HuH-7.5 (cell line): ENCODE data around the gene MYPOP.
"Not testable (repeated sequence)": the region's sequence is repeated elsewhere in the genome, so short reads cannot be mapped to it uniquely, and the experiment has no call there.

Experiments
- DNase-seq: peaks from one replicate; pipeline ENCODE4 v3.0.0; 2011; ENCODE audit warnings: low spot score

MYPOP gene

DNA sequence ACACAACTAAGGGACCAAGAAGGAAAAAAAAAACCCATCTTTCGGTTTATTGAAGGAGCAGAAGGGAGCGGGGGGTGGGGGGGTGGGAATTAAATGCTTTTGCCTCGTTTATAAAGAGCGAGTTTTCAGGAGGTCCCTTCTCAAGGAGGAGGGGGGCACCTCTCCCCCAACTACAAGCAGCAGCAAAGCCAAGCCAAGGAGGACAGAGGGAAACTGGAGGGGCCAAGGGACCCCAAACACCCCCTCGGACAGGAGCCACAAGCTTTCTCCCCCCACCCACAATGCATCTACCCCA, 18.9 kb downstream of the MYPOP start:
- DNase-seq = no peak

DNA sequence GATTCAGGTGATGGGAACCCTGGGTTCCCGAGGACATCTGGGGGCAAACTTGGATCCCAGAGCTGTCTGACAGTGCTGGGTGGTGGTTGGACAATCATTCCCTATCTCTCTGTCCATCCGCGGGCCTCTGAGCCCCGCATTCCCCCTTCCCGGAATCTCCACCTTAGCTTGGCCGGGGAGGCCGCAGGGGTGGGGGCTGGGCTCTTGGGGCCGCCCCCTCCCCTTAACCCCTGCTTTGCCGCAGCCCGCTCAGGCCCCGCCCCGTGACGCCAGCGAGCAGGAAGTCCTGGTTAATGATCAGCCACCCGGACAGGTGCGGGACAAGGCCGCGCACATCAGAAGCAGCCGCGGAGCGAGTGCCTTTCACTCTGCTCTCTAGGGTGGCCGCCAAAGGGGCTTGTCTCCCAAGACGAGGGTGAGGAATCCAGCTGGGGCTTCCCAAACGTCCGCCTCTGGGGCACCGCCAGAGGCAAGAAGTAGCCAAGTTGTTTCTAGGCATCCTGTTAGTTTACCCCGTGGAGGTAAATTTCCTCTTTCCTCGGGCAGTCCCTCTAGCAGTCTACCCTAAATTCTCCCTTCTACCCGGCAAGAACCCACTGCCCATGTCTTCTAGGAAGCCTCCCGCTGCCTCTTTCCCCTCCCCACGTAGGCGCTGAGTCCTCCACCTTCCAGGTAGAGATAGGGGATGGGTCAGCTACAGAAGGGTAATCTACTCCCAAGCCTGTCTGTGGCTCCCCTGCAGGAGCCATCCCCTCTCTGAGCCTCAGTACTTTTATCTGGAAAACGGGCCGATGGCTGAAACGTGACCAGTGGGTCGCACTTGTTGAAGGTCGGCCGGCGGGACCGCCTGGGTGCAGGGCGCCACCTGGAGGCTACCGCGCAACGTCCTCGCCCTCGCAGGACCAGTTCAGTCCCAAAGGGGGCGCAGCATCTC, 19.5 kb downstream of the MYPOP start:
- peak; percentile 95 for DNase-seq

DNA sequence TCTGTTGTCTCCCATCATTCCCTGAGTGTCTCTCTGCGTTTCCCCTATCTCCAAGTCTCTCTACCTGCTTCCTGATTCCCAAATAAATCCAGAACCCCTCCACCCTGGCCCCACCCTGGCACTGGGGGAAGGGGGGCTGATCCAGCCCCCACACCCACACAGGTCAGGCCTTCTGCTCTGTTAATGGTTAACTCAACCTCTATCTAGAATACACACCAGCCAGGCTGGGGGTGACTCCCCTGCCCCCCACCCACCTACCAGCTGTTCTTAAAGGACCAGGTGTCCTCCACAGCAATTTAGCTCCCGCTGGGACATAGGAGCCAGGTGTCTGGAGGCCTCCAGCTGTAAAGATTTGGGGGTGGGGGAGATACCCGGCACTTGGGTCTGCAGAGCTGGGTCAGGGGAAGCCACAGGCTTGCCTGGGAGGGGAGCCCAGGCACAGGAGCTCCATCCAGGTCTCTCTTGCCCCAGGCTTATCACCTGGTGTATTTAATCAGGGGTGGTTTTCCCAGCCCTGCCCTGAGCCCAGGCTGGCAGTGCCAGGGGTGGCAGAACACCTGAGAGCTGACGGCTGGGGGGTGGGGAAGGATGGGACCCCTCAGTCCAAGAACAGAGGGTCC, 20.4 kb downstream of the MYPOP start:
- peak; percentile 93 for DNase-seq

DNA sequence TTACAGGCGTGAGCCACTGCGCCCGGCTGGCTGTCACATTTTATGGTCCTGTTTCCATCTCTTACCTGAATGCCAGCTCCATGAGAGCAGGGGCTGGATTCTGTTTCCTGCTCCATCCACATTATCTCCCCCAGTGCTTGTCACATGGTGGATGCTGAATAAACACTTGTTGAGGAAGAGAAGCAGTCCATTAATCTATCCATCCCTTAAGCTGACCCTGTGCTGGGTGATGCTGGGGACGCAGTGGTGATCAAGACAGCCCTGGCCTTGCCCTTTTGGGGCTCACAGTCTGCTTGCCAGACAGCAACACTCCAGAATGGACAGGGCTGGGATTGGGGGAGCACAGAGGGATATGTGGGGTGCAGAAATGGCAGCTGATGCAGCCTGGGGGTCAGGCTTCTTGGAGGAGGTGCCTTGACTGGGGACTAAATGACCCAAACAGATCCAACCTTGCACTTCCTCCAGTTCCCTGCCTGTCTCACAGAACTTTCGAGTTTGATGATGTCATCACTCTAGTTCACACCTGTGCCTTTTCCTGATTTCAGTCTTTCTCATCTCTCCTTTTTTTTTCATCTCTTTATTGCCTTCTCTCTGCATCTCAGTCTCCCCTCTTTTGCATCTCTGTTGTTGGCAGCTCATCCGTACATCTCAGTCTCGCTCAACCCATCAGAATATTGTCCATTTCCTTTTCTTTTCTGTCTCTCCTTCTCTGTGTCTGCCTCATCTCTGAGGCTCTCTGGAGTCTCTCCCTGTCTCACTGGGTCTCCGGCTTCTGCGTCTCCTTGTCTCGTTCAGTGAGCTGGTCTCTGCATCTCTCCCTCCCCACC, 21.1 kb downstream of the MYPOP start:
- DNase-seq = no peak

DNA sequence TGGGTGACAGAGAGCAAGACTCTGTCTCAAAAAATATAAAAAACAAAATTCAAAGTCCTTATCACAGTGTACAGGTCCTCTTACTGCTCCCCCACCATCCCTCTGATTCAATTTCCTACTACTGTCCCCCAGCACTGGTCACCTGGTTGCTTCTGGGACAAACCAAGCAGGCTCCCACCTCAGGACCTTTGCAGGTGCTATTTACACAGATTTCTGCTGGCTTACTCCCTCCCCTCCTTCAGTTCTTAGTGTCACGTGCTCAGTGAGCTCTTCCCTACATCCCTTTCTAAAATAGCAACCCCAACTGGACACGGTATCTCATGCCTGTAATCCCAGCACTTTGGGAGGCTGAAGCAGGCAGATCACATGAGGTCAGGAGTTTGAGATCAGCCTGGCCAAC, 22.4 kb downstream of the MYPOP start:
- DNase-seq = no peak

- no peak for DNase-seq
Measured at GRCh38 chr19:45879055-45879454, 23.4 kb downstream of the MYPOP start.

DNA sequence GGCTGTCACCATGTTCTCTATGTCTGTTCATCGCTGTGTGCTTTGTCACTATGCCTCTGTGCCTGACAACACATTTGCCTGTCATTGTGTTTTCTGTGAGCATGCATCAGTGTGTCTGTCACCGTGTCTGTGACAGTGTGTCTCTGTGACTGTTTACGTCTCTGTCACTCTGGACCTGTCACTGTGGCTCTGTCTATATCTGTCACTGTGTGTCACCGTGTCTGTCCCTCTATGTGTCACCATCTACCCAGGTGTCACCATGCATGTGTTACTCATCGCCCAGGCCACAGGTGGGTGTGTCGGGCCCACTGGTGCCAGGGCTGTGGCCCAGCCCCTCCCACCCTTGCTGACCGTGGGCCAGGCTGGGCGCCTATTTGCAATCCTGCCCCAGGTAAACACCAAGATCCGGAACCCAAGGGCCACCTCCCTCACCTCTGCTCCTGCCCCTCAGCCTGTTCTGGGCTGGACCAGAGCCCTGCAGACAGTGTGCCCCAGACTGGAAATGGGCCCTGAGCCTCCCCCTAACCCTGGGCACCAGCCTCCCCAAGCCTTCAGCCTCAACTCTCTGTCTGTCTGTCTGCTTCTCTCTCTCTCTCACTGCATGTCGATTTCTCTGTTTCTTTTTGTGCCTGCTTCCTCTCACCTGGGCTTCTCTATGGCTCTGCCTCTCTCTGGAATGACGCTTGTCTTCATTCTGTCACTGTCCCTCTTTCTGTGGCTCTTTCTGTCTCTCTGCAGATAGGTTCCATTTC, 24.2 kb downstream of the MYPOP start:
- DNase-seq = no peak

GRCh38 chr19:45876411-45877197, 25.8 kb downstream of the MYPOP start:
- peak; percentile 73 for DNase-seq

DNA sequence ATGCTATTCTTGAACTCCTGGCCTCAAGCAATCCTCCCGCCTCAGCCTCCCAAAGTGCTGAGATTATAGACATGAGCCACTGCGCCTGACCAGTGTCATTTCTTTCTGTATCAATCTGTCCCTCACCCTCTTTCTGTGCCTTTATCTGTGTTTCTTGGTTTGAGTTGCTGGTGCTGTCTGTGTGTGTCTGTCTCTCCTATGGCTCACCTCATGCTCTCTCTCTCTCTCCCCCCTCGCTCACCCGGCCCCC, 26.3 kb downstream of the MYPOP start:
- no peak for DNase-seq

- no peak for DNase-seq
Measured at GRCh38 chr19:45874620-45874966, 27.8 kb downstream of the MYPOP start.

DNA sequence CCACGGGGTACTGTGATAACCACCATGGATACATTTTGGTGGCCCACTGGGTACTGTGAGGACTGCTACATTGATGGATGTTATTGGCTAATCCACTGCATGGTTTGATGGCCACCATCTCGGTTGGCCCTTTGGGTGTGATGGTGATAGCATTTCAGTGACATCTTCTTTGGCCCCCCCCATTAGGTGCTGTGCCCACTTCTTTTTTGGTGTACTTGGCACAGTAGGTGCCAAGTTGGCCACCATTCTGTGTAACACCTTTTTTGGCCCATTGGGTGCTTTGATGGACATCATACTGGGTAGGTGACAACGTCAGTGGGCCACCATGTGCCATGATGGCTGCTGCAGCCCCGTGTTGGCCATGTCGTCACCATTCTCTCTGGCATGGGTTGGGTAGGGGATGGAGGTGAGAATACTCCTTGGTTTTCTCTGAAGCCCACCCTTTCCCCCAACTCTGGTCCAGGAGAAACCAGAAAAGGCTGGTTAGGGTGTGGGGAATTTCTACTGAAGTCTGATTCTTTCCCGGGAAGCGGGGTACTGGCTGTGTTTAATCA, 29.1 kb downstream of the MYPOP start:
- DNase-seq = no peak

GRCh38 chr19:45872095-45872919, 30.1 kb downstream of the MYPOP start:
- DNase-seq = no peak

DNA sequence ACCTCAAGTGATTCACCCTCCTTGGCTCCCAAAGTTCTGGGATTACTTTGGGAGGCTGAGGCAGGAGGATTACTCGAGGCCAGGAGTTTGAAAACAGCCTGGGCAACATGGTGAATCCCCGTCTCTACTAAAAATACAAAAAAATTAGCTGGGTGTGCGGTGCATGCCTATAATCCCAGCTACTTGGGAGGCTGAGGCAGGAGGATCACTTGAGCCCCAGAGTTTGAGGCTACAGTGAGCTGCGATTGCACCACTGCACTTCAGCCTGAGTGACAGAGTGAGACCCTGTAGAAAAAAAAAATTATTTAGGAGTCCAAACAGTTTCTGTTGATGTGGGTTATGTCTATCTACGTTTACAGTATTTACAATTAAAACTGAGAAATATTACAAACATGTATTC, 31.6 kb downstream of the MYPOP start:
- DNase-seq = no peak

DNA sequence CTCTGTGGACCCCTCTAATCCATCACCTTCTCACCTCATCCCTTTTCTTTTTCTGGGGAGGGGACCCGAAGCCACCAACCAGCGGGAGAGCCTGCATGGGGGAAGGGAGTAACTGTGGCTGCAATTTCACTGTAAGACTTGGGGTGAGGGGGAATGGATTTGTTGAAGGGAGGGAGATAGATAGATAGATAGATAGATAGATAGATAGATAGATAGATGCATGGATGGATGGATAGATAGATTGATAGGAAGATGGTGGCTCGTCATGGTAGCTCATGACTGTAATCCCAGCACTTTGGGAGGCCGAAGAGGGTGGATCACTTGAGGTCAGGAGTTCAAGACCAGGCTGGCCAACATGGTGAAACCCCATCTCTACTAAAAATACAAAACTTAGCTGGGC, 35.2 kb downstream of the MYPOP start:
- not testable (repeated sequence) for DNase-seq

DNA sequence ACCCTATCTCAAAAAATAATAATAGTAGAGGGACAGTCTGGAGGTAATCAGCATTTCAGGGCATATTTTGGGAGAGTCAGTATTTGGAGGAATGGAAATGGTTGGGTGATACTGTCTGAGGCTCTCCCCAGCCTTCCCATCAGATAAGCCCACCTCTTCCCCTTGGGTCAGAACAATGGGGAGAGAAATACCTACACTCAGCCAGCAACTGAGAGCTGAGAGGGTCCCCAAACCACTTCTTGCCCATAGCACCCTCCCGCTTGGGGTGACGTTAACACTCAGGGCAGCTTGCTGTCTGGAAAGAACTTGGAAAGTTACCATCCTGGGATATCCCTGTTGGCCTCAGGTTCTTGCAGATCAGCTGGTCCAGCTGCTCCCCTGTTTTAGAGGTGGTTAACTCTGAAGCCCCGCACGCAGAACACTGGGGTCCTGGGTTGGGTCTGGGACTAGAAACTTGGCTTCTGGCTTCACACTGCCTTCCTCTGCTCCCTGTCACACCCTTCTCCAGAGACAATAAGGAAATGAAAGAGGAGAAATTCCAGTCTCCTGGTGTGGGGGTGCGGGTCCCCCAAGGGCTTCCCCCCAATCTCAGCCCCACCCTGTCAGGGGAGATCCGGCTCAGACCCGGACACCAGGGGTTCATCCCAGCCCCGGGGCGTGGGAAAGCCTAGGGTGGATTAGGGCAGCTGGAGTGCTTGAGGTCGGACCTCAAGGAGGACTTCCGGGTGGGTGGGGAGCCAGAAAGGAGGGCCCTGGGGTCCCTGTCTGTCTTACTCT, 35.8 kb downstream of the MYPOP start:
- no peak for DNase-seq

GRCh38 chr19:45865269-45865948, 37.0 kb downstream of the MYPOP start:
- DNase-seq = no peak

- no peak for DNase-seq
Measured at GRCh38 chr19:45864629-45865082, 37.8 kb downstream of the MYPOP start.

DNA sequence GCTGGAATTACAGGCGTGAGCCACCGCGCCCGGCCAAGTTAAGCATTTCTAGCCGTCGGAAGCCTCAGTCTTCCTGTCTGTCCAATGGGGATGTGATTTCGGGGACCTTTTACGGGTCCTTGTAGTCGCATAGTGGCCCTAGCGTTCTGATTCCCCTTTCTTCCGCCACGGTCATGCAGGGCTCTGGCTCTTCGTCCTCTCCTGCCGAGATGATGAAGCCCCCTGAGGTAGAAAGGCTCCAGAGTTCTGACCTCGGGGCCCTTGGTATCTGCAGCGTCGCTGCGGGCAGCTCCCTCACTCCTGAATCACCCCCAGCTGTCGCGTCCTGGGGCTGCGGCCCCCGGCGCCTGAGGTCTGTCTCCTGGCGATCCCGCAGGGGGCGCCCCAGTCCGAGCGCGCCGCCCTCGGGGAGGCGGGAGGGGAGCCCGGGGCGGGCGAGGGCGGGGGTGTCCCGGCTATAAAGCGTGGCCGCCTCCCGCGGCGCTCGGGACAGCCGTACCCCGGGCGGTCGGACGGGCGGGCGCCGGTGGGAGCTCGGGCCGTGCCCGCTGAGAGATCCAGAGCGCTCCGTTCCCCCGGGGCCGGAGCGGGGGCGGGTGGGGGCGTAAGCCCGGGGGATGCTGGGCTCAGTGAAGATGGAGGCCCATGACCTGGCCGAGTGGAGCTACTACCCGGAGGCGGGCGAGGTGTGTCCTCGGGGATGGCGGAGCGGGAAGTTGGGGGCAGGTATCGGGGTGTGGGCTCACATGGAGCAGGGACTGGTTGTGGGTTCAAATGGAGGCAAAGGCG, 38.4 kb downstream of the MYPOP start, which contains the start of gene FOXA3:
Gene FOXA3 (plus strand): TSS at position 487 of the 789 bp plus-strand sequence. CDS start 131 bp downstream, at position 618.
- DNase-seq = peak; percentile 94
